Gastrocnemius medialis (tissue), 4 donors: ENCODE data around the gene EVI2A.

Experiments
- POLR2A ChIP-seq, 2 donors: fragments of 450-650 bp; IDR thresholded peaks; one replicate each; pipeline ENCODE4 v1.6.1; 2017; ENCODE audit warnings: antibody characterized with exemption in 2 of 2, mild to moderate bottlenecking in 2 of 2, moderate library complexity in 2 of 2
- TF ChIP-seq, protein P1 (sequence below), 5 experiments: fragments of 450-650 bp in 3 of 5; fragments of 200-600 bp in 2 of 5; sonication (generic) in 2 of 5; IDR thresholded peaks in 4 of 5; conservative IDR thresholded peaks in 1 of 5; 1 replicate in 4 of 5; 2 replicates in 1 of 5; pipeline ENCODE4 v1.5.1; 2016 to 2019; ENCODE audit warnings: antibody characterized with exemption in 5 of 5, mild to moderate bottlenecking in 3 of 5, moderate library complexity in 3 of 5

GRCh38 chr17:31366088-31366487 lies 44.7 kb upstream of the EVI2A start:
- TF ChIP-seq, protein P1, sequence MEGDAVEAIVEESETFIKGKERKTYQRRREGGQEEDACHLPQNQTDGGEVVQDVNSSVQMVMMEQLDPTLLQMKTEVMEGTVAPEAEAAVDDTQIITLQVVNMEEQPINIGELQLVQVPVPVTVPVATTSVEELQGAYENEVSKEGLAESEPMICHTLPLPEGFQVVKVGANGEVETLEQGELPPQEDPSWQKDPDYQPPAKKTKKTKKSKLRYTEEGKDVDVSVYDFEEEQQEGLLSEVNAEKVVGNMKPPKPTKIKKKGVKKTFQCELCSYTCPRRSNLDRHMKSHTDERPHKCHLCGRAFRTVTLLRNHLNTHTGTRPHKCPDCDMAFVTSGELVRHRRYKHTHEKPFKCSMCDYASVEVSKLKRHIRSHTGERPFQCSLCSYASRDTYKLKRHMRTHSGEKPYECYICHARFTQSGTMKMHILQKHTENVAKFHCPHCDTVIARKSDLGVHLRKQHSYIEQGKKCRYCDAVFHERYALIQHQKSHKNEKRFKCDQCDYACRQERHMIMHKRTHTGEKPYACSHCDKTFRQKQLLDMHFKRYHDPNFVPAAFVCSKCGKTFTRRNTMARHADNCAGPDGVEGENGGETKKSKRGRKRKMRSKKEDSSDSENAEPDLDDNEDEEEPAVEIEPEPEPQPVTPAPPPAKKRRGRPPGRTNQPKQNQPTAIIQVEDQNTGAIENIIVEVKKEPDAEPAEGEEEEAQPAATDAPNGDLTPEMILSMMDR (IDR thresholded peaks at IDR 0.05 in 4 of 5, conservative IDR thresholded peaks at IDR 0.05 in 1 of 5), result no peak
- TF ChIP-seq POLR2A (IDR thresholded peaks at IDR 0.05), result no peak
